B cell (primary cell): ENCODE data around the gene TTPAL. TPM values are rescaled to one million over a fixed set of nuclear protein-coding genes. Genes with fewer than 3 reads are reported as not detected.

ENCODE experiments used
- ATAC-seq: fragments of 200-7000 bp; cut with Tn5 transposase; one replicate; pipeline ENCODE4 v1.10.0; 2021; ENCODE audit warnings: low read depth, mild to moderate bottlenecking, moderate number of reproducible peaks, moderate library complexity
- CTCF ChIA-PET: fragments of 350-600 bp; sonication (Branson Sonifier 250); formaldehyde crosslinking; loops from one replicate; lab custom pipeline; 2021; ENCODE audit warnings: antibody characterized with exemption, inconsistent platforms; lab: Charles Lee
- POLR2A ChIA-PET: fragments of 350-600 bp; sonication (Branson Sonifier 250); formaldehyde crosslinking; loops from one replicate; lab custom pipeline; 2021; ENCODE audit warnings: antibody characterized with exemption; lab: Charles Lee
- DNase-seq: peaks from one replicate; pipeline ENCODE4 v3.0.0; 2013
- H2AFZ ChIP-seq: 2 replicates; pipeline ENCODE4 v1.6.1; 2012; ENCODE audit warnings: mild to moderate bottlenecking, low read depth, low read length; ENCODE audit not compliant: insufficient read depth, poor library complexity, severe bottlenecking
- H3K27ac ChIP-seq, 2 donors: 1 replicate in 1 of 2; 2 replicates in 1 of 2; pipeline ENCODE4 v1.5.1; 2012 to 2013; ENCODE audit warnings: low read length in 2 of 2, mild to moderate bottlenecking in 2 of 2, moderate library complexity in 1 of 2
- H3K27me3 ChIP-seq, 4 experiments: fragments of 200-600 bp in 1 of 4; sonication (generic) in 1 of 4; replicated peaks in 1 of 4; 1 replicate in 2 of 4; 2 replicates in 2 of 4; pipeline versions ENCODE4 v1.6.1 to v1.7.0; 2013 to 2016; ENCODE audit warnings: low read length in 3 of 4, mild to moderate bottlenecking in 2 of 4, mixed read lengths in 1 of 4, moderate library complexity in 1 of 4; ENCODE audit not compliant: insufficient read depth in 4 of 4, control insufficient read depth in 3 of 4; ENCODE audit errors: control extremely low read depth in 1 of 4
- H3K36me3 ChIP-seq, 2 experiments: replicated peaks in 1 of 2; 1 replicate in 1 of 2; 2 replicates in 1 of 2; pipeline versions ENCODE4 v1.6.1 to v1.7.1; 2013; ENCODE audit warnings: low read length in 1 of 2; ENCODE audit not compliant: insufficient read depth in 2 of 2, control insufficient read depth in 1 of 2; ENCODE audit errors: control extremely low read depth in 1 of 2, extremely low read depth in 1 of 2
- H3K4me1 ChIP-seq, 2 donors: fragments of 200-600 bp in 1 of 2; sonication (generic) in 1 of 2; 1 replicate in 1 of 2; 2 replicates in 1 of 2; pipeline versions ENCODE4 v1.5.1 to v1.6.1; 2013 to 2017; ENCODE audit warnings: low read length in 2 of 2; ENCODE audit not compliant: control insufficient read depth in 2 of 2, insufficient read depth in 2 of 2
- H3K4me2 ChIP-seq: replicated peaks from 2 replicates; pipeline ENCODE3; 2012; ENCODE audit warnings: mild to moderate bottlenecking, low read depth, low read length; ENCODE audit not compliant: poor library complexity, severe bottlenecking
- H3K4me3 ChIP-seq, 5 experiments: fragments of 200-600 bp in 1 of 5; sonication (generic) in 1 of 5; 1 replicate in 3 of 5; 2 replicates in 2 of 5; pipeline versions ENCODE4 v1.5.1 to v1.7.0; 2011 to 2016; ENCODE audit warnings: low read length in 4 of 5, mild to moderate bottlenecking in 4 of 5, low read depth in 2 of 5, control low read depth in 1 of 5, moderate library complexity in 1 of 5; ENCODE audit not compliant: insufficient read depth in 1 of 5; ENCODE audit errors: control extremely low read depth in 1 of 5, extremely low read depth in 1 of 5
- H3K79me2 ChIP-seq: fragments of 200-600 bp; sonication (generic); one replicate; pipeline ENCODE4 v1.6.0; 2016; ENCODE audit warnings: low read length; ENCODE audit not compliant: control insufficient read depth, insufficient read depth
- H3K9ac ChIP-seq: fragments of 200-600 bp; sonication (generic); 2 replicates; pipeline ENCODE4 v1.6.1; 2017; ENCODE audit warnings: mild to moderate bottlenecking, low read length, moderate library complexity
- H3K9me3 ChIP-seq, 3 donors: one replicate each; pipeline versions ENCODE4 v1.6.1 to v1.7.1; 2013; ENCODE audit warnings: low read length in 2 of 3; ENCODE audit not compliant: control insufficient read depth in 2 of 3, insufficient read depth in 1 of 3; ENCODE audit errors: control extremely low read depth in 1 of 3
- H4K20me1 ChIP-seq: 2 replicates; pipeline ENCODE4 v1.6.0; 2012; ENCODE audit warnings: mild to moderate bottlenecking, low read length; ENCODE audit not compliant: insufficient read depth, control insufficient read depth, poor library complexity, severe bottlenecking
- H3K27ac Mint-ChIP-seq: one replicate; pipeline ENCODE4 v1.8.0; 2021; ENCODE audit warnings: mixed read lengths
- H3K27me3 Mint-ChIP-seq: one replicate; pipeline ENCODE4 v1.8.0; 2021; ENCODE audit warnings: mixed read lengths
- H3K4me1 Mint-ChIP-seq: one replicate; pipeline ENCODE4 v1.8.0; 2021; ENCODE audit warnings: mixed read lengths
- H3K4me3 Mint-ChIP-seq: one replicate; pipeline ENCODE4 v1.8.0; 2021; ENCODE audit warnings: mixed read lengths
- H3K9me3 Mint-ChIP-seq: one replicate; pipeline ENCODE4 v1.8.0; 2022; ENCODE audit warnings: mixed read lengths; ENCODE audit not compliant: insufficient read depth
- CTCF ChIP-seq: fragments of 200-600 bp; IDR thresholded peaks from one replicate; pipeline ENCODE4 v1.8.0; 2022; ENCODE audit warnings: antibody characterized with exemption, mild to moderate bottlenecking
- EZH2 ChIP-seq: IDR thresholded peaks from 2 replicates; pipeline ENCODE4 v1.6.1; 2012; ENCODE audit warnings: borderline replicate concordance, low read depth, mild to moderate bottlenecking, moderate library complexity, low read length; ENCODE audit not compliant: insufficient read depth, poor library complexity, severe bottlenecking
- WGBS: methylation state at CpG from one replicate; pipeline ENCODE4 v1.1.5; 2013; ENCODE audit warnings: missing lambda C conversion rate; ENCODE audit not compliant: insufficient coverage; 5-methylcytosine and 5-hydroxymethylcytosine counted together
- intact Hi-C: fragments of 100-400 bp; cut with micrococcal nuclease; formaldehyde crosslinking; loops from one replicate; pipeline ENCODE4 v1.10.0; 2022
- polyA minus RNA-seq: library from RNA; depleted of rRNA, polyadenylated mRNA; stranded (reverse); fragments of >200 nt; gene quantifications from 2 replicates; pipeline ENCODE4 v1.2.3, GENCODE V29; 2012
- polyA plus RNA-seq: library from polyadenylated mRNA; depleted of rRNA; stranded (reverse); fragments of >200 nt; gene quantifications from 2 replicates; pipeline ENCODE4 v1.2.3, GENCODE V29; 2012
- total RNA-seq, 2 donors: library from RNA; stranded (reverse); fragments of 120-200 nt in 1 of 2; gene quantifications; 1 replicate in 1 of 2; 2 replicates in 1 of 2; pipeline versions ENCODE4 v1.2.3 to v1.2.4, GENCODE V29; 2013 to 2022

The TTPAL gene
- total RNA-seq (26.8 and 27.8 TPM in 2 replicates), polyA plus RNA-seq (4.0 and 5.1 TPM in 2 replicates), polyA minus RNA-seq (3.8 and 5.1 TPM in 2 replicates)
- 9.5 TPM for total RNA-seq (2013)

GRCh38 chr20:44475694-44476560, at the start of gene TTPAL:
Gene TTPAL, plus strand, starts transcription at chr20:44475874. Its CDS starts 4,126 bp downstream, at chr20:44480000.
- Histone ChIP-seq H3K36me3 (peaks cover 0 to 10% of the 10 kb centered on the region in 2 experiments), H3K27me3 (no peaks in the 10 kb centered on the region), H3K4me2 (peak within 1 kb of the TSS; percentile 73), H3K4me3 (peak within 1 kb of the TSS; percentile 70 to 99 (median 78)), H3K9ac (peak within 1 kb of the TSS; percentile 94), H3K4me1 (peaks cover 23 to 34% of the 10 kb centered on the region in 2 donors), H4K20me1 (no peaks in the 10 kb centered on the region), H2AFZ (peak within 1 kb of the TSS; percentile 89), H3K9me3 (no peaks in the 10 kb centered on the region), H3K79me2 (peaks cover 16% of the 10 kb centered on the region), H3K27ac (peak within 1 kb of the TSS; percentile 90 to 93)
- no peaks in the 10 kb centered on the region for H3K9me3 Mint-ChIP-seq
- TF ChIP-seq EZH2: no peak
- TF ChIP-seq CTCF: no peak
- H3K27ac Mint-ChIP-seq: peak within 1 kb of the TSS; percentile 95
- DNase-seq: peak; percentile 93
- H3K4me3 Mint-ChIP-seq: peak within 1 kb of the TSS; percentile 97
- CTCF ChIA-PET: interaction anchor here (0.6 to 1.4 kb wide), 5 partner anchors 91 to 260 kb away, joined by 3 to 5 read pairs (median 3); no protein-coding TSS in a partner anchor
- WGBS: 2% methylated on average over 55 of the region's 55 CpGs
- intact Hi-C loops: loop anchor here (1.0 to 5.0 kb wide), 7 partner anchors 46 to 411 kb away; partner anchors contain the start of genes ADA, OSER1, SERINC3 and YWHAB
- peaks cover 43% of the 10 kb centered on the region for H3K4me1 Mint-ChIP-seq
- peaks cover 2% of the 10 kb centered on the region for H3K27me3 Mint-ChIP-seq
- POLR2A ChIA-PET: interaction anchor here (0.6 to 1.1 kb wide), 4 partner anchors 31 to 171 kb away, joined by 3 to 6 read pairs (median 4); no protein-coding TSS in a partner anchor
- peak; percentile 94 for ATAC-seq
